Muscle of leg (tissue), 11 donors: Measurements from ENCODE around the gene INCENP. TPM values are rescaled to one million over a fixed set of nuclear protein-coding genes. Genes with fewer than 3 reads are reported as not detected.

Source experiments
- DNase-seq: peaks from one replicate; pipeline ENCODE4 v3.0.0; 2013
- H3K27ac ChIP-seq: one replicate; pipeline ENCODE4 v1.5.1; 2013; ENCODE audit warnings: mild to moderate bottlenecking, low read length, control low read depth
- H3K27me3 ChIP-seq: one replicate; pipeline ENCODE4 v1.6.1; 2013; ENCODE audit warnings: low read length; ENCODE audit not compliant: control insufficient read depth, insufficient read depth
- H3K36me3 ChIP-seq: one replicate; pipeline ENCODE4 v1.6.1; 2013; ENCODE audit warnings: low read length; ENCODE audit not compliant: control insufficient read depth, insufficient read depth
- H3K4me1 ChIP-seq: one replicate; pipeline ENCODE4 v1.6.1; 2013; ENCODE audit warnings: low read length; ENCODE audit not compliant: control insufficient read depth, insufficient read depth
- H3K4me3 ChIP-seq: one replicate; pipeline ENCODE4 v1.5.1; 2013; ENCODE audit warnings: low read length, control low read depth
- H3K9me3 ChIP-seq: replicated peaks from 2 replicates; pipeline ENCODE4 v1.6.1; 2013; ENCODE audit warnings: low read depth, low read length; ENCODE audit not compliant: control insufficient read depth
- WGBS: methylation state at CpG from one replicate; pipeline ENCODE4 v1.1.5; 2013; ENCODE audit warnings: missing lambda C conversion rate; ENCODE audit not compliant: insufficient coverage; 5-methylcytosine and 5-hydroxymethylcytosine counted together
- polyA plus RNA-seq, 8 donors: library from polyadenylated mRNA; unstranded; fragments of 120-200 nt; gene quantifications; one replicate each; pipeline versions ENCODE4 v1.2.1 to v1.2.3, GENCODE V29; 2013; ENCODE audit warnings: inconsistent platforms in 1 of 8, low replicate concordance in 1 of 8; ENCODE audit not compliant: insufficient read length in 8 of 8, insufficient read depth in 1 of 8
- total RNA-seq: library from RNA; stranded (reverse); fragments of 120-200 nt; gene quantifications from one replicate; pipeline ENCODE4 v1.2.4, GENCODE V29; 2013

The INCENP gene
- total and polyA plus RNA-seq, 9 donors, result 11.9 to 27.5 (median 19.8) TPM

DNA sequence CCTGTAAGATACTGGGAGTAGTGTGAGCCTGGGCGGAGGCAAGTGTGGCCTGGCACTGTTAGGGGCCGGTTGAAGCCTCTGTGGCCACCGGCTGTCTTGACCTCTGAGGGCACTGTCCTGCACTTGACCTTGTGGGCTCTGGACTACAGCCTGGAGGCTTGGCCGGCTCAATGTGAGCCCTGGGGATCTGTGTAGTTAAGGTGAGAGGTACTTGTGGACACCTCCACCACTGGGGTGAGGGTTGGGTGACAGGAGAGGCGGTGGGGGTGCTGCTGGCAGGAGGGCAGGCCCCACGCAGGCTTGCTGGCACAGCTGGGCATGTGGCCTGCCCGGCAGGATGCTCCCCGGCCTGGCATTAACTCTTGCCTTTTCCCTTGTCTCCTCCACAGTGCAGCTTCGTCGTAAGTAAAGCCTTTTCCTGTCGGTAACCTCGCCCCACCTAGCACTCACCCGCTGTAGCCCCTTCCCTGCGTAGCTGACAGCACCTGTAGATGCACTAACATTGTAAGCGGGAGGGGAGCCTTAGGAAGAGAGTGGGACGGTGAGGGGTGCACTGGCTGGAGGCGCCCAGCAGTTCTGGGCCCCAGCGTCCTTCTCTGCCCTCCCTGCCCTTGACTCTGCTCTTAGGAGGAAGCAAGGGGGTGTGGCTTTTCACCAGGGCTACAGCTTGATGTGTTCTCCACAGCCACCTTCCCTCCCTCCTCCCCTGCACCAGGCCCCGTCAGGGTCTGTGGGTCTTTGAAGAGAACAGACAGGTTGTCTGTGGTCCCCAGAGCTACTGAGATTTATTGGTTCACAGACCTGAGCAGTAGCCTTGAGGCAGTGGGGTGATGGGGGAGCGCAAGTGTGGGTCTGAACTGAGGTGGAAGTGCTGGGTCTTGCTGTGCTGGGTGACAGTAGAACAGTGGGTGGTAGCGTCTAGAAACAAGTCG is 17.6 kb downstream of the INCENP start:
- Histone ChIP-seq H3K4me3 (no peak overlapping the region), H3K27ac (no peak overlapping the region), H3K4me1 (peaks cover 13% of the 10 kb centered on the region), H3K36me3 (peaks cover 86% of the 10 kb centered on the region), H3K9me3 (no peaks in the 10 kb centered on the region), H3K27me3 (no peaks in the 10 kb centered on the region)
- WGBS, result 86% methylated on average over 14 of the region's 22 CpGs
- DNase-seq, result no peak

DNA sequence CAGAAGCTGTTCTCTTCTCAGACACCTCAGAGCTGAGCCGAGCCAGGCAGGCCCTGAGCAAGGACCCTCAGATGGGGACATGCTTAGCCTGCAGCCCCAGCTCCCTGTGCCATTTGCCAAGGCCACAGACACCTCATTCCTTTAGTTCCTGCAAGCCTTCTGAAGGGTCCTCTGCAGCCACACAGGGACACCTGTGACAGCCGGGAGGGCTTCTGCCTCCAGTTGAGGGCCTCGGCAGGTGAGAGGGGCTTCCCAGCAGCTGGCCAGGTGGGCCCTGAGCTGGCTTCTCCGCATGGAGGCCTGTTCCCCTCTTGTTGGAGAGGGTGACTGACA is 18.2 kb downstream of the INCENP start:
- 92% methylated on average over 2 of the region's 4 CpGs for WGBS
- H3K27me3 ChIP-seq, result no peaks in the 10 kb centered on the region
- no peak overlapping the region for H3K27ac ChIP-seq
- no peak overlapping the region for H3K4me3 ChIP-seq
- H3K4me1 ChIP-seq, result peaks cover 13% of the 10 kb centered on the region
- no peaks in the 10 kb centered on the region for H3K9me3 ChIP-seq
- H3K36me3 ChIP-seq, result peaks cover 89% of the 10 kb centered on the region
- DNase-seq, result no peak

GRCh38 chr11:62142921-62143320 is 19.1 kb downstream of the INCENP start:
- Histone ChIP-seq H3K36me3 (peaks cover 90% of the 10 kb centered on the region), H3K27ac (no peak overlapping the region), H3K9me3 (no peaks in the 10 kb centered on the region), H3K4me3 (no peak overlapping the region), H3K27me3 (no peaks in the 10 kb centered on the region), H3K4me1 (peaks cover 13% of the 10 kb centered on the region)
- peak; percentile 28 for DNase-seq
- 32% methylated on average over 3 of the region's 3 CpGs for WGBS

- Histone ChIP-seq H3K4me1 (peaks cover 13% of the 10 kb centered on the region), H3K9me3 (no peaks in the 10 kb centered on the region), H3K36me3 (peaks cover 89% of the 10 kb centered on the region), H3K4me3 (no peak overlapping the region), H3K27me3 (no peaks in the 10 kb centered on the region), H3K27ac (no peak overlapping the region)
- no peak for DNase-seq
- WGBS, result no CpG with 5 or more reads among the region's 1 CpG
Measured at GRCh38 chr11:62143727-62144126, 19.9 kb downstream of the INCENP start.

GRCh38 chr11:62144641-62145255 is 20.9 kb downstream of the INCENP start:
- Histone ChIP-seq H3K36me3 (peaks cover 83% of the 10 kb centered on the region), H3K4me1 (peaks cover 13% of the 10 kb centered on the region), H3K4me3 (no peak overlapping the region), H3K9me3 (no peaks in the 10 kb centered on the region), H3K27me3 (no peaks in the 10 kb centered on the region), H3K27ac (no peak overlapping the region)
- WGBS, result 98% methylated on average over 24 of the region's 24 CpGs
- no peak for DNase-seq

GRCh38 chr11:62145261-62145871 is 21.6 kb downstream of the INCENP start:
- Histone ChIP-seq H3K27ac (no peak overlapping the region), H3K9me3 (no peaks in the 10 kb centered on the region), H3K36me3 (peaks cover 83% of the 10 kb centered on the region), H3K4me1 (peaks cover 13% of the 10 kb centered on the region), H3K27me3 (no peaks in the 10 kb centered on the region), H3K4me3 (no peak overlapping the region)
- DNase-seq, result no peak
- 99% methylated on average over 10 of the region's 11 CpGs for WGBS

DNA sequence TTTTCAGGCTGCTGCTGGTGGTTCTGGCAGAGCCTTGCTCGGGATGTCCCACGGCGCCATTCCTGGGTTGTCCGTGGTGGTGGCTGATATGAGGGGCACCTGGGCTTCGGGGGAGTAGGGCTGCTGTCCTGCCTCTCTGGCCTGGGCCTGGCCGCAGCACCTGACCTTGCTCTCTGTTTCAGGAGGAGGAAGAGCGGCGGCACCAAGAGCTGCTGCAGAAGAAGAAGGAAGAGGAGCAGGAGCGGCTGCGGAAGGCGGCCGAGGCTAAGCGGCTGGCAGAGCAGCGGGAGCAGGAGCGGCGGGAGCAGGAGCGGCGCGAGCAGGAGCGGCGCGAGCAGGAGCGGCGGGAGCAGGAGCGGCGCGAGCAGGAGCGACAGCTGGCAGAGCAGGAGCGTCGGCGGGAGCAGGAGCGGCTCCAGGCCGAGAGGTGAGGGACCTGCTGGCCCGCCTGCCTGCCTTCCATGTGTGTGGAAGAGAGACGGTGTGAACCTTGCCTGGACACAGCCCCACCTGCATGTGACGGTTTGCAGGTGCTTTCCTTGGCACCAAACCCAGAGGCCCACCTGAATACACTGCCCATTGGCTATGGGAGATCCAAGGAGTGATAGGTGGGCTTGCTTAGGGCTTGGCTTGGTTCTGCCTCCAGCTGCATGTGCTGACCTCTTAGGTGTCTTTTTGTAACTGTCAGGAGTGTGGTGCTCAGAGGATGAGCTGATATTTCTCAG is 22.8 kb downstream of the INCENP start:
- no peak overlapping the region for H3K27ac ChIP-seq
- H3K9me3 ChIP-seq, result no peaks in the 10 kb centered on the region
- no peak for DNase-seq
- H3K36me3 ChIP-seq, result peaks cover 83% of the 10 kb centered on the region
- no peak overlapping the region for H3K4me3 ChIP-seq
- peaks cover 13% of the 10 kb centered on the region for H3K4me1 ChIP-seq
- WGBS, result 92% methylated on average over 32 of the region's 36 CpGs
- no peaks in the 10 kb centered on the region for H3K27me3 ChIP-seq

- WGBS, result 88% methylated on average over 9 of the region's 12 CpGs
- H3K4me1 ChIP-seq, result peaks cover 13% of the 10 kb centered on the region
- H3K27me3 ChIP-seq, result no peaks in the 10 kb centered on the region
- peaks cover 82% of the 10 kb centered on the region for H3K36me3 ChIP-seq
- H3K9me3 ChIP-seq, result no peaks in the 10 kb centered on the region
- H3K4me3 ChIP-seq, result no peak overlapping the region
- DNase-seq, result no peak
- no peak overlapping the region for H3K27ac ChIP-seq
Measured at GRCh38 chr11:62147545-62147944, 23.7 kb downstream of the INCENP start.

- Histone ChIP-seq H3K27me3 (no peaks in the 10 kb centered on the region), H3K27ac (no peak overlapping the region), H3K4me3 (no peak overlapping the region), H3K36me3 (peaks cover 78% of the 10 kb centered on the region), H3K4me1 (peaks cover 4% of the 10 kb centered on the region), H3K9me3 (no peaks in the 10 kb centered on the region)
- no peak for DNase-seq
- WGBS, result 63% methylated on average over 8 of the region's 10 CpGs
Measured at GRCh38 chr11:62148271-62148980, 24.6 kb downstream of the INCENP start.
